ENCODE results near the gene THRB. TPM values are rescaled to one million over a fixed set of nuclear protein-coding genes. Genes with fewer than 3 reads are reported as not detected.

The THRB gene
- total RNA-seq, 6 experiments from 2014 or later = 14.5 to 29.5 (median 17.3) TPM

DNA sequence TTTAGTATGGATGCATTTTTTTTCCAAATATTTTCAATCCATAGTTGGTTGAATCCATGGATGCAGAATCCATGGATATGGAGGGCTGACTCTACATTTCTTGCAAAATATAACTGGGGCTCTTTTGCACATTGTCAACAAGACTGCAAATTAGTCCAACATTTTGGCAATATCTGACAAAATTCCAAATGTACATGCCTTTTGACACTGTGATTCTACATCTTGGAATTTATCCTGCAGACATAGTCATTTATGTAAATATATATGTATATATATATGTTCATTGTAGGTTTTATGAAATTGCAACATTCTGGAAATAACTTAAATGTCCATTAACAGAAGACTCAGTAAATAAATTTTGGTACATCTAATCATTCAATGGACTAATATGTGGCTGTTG lies 203.0 kb downstream of the THRB start:
- no peak overlapping the region for H3K27ac ChIP-seq
- no peak for TF ChIP-seq POLR2A (IDR thresholded peaks at IDR 0.05)
- TF ChIP-seq, protein P1, sequence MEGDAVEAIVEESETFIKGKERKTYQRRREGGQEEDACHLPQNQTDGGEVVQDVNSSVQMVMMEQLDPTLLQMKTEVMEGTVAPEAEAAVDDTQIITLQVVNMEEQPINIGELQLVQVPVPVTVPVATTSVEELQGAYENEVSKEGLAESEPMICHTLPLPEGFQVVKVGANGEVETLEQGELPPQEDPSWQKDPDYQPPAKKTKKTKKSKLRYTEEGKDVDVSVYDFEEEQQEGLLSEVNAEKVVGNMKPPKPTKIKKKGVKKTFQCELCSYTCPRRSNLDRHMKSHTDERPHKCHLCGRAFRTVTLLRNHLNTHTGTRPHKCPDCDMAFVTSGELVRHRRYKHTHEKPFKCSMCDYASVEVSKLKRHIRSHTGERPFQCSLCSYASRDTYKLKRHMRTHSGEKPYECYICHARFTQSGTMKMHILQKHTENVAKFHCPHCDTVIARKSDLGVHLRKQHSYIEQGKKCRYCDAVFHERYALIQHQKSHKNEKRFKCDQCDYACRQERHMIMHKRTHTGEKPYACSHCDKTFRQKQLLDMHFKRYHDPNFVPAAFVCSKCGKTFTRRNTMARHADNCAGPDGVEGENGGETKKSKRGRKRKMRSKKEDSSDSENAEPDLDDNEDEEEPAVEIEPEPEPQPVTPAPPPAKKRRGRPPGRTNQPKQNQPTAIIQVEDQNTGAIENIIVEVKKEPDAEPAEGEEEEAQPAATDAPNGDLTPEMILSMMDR (IDR thresholded peaks at IDR 0.05) = no peak
- H3K9me3 ChIP-seq = no peaks in the 10 kb centered on the region
- H3K4me1 ChIP-seq = peaks cover 0 to 17% (median 0%) of the 10 kb centered on the region in 4 donors
- no peaks in the 10 kb centered on the region for H3K36me3 ChIP-seq
- no peak for DNase-seq
- H3K4me3 ChIP-seq = no peak overlapping the region
- intact Hi-C loops (cut with DNase I) = no loop called here
- H3K27me3 ChIP-seq = no peaks in the 10 kb centered on the region
- ATAC-seq = no peak

DNA sequence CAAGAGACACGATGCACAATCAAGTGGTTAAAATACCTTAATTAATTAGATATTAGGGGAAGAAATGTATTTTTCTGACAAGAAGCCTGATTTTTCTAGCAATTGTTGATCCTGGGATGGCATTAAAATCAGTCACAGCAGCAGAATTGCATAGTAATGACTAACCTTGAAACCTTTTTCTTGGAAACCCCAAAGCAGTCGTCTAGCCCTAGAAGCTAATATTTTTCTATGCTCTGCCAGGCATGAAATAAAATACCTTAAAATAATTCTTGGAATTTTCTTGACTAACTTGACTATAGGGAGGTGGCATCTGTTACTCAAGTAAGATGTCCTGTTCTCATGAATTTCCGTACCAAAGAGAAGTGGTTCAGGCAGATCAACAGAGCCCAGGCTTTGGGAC lies 204.1 kb downstream of the THRB start:
- no peak for DNase-seq
- intact Hi-C loops (cut with DNase I) = no loop called here
- H3K4me1 ChIP-seq = peaks cover 0 to 17% (median 0%) of the 10 kb centered on the region in 4 donors
- H3K36me3 ChIP-seq = no peaks in the 10 kb centered on the region
- ATAC-seq = no peak
- H3K9me3 ChIP-seq = no peaks in the 10 kb centered on the region
- TF ChIP-seq, protein P1 (IDR thresholded peaks at IDR 0.05) = no peak
- no peak for TF ChIP-seq POLR2A (IDR thresholded peaks at IDR 0.05)
- H3K4me3 ChIP-seq = no peak overlapping the region
- no peaks in the 10 kb centered on the region for H3K27me3 ChIP-seq
- WGBS (ENCODE audit: insufficient coverage, low coverage, low lambda C conversion rate, missing lambda C conversion rate) = 84% methylated on average over 3 of the region's 3 CpGs
- H3K27ac ChIP-seq = no peak overlapping the region

GRCh38 chr3:24288496-24289236 lies 206.0 kb downstream of the THRB start:
- H3K27ac ChIP-seq = peak overlapping the region in 1 of 3 donors; percentile 0
- WGBS (ENCODE audit: insufficient coverage, low coverage, low lambda C conversion rate, missing lambda C conversion rate) = 39% methylated on average over 8 of the region's 8 CpGs
- H3K4me3 ChIP-seq = no peak overlapping the region
- H3K27me3 ChIP-seq = no peaks in the 10 kb centered on the region
- DNase-seq = peak in 1 of 3 donors; percentile 50
- no peak for TF ChIP-seq POLR2A (IDR thresholded peaks at IDR 0.05)
- TF ChIP-seq, protein P1 (IDR thresholded peaks at IDR 0.05) = no peak
- ATAC-seq = peak in 3 of 4 donors; percentile 43 to 80 (median 62)
- H3K36me3 ChIP-seq = no peaks in the 10 kb centered on the region
- no peaks in the 10 kb centered on the region for H3K9me3 ChIP-seq
- intact Hi-C loops (cut with DNase I) = no loop called here
- H3K4me1 ChIP-seq = peaks cover 0 to 17% (median 0%) of the 10 kb centered on the region in 4 donors

DNA sequence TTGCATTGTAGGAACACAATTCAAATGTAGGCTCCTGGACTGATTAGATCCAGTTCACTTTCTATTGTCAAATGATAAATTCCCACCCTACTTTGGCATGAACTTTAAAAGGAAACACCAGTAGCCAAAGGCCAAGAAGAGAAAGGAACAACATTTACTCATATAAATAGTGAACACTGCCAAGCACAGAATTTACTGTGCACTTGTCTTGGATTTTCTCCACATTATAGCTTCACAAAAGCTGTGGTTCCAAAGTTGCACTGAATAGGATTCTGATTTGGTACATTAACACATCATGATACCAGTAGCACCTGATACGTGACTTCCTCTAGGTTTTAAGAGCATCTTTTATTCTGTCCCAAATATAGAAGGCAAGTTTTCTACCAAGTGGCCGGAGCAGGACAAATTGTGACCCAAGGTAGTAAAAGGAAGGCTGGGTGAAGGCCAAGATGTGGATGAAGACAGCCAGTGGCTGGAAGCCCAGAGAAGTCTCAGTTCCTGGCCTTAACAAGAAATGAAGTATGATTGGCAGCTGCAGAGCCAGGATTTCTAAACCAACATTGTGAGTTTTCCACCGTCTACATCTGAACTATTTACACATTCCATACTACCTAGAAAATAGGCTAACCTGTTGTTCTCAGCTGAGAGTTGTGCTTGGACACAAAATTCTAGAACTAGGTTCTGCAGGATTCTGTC lies 206.7 kb downstream of the THRB start:
- DNase-seq = no peak
- 55% methylated on average over 3 of the region's 3 CpGs for WGBS (ENCODE audit: insufficient coverage, low coverage, low lambda C conversion rate, missing lambda C conversion rate)
- H3K9me3 ChIP-seq = no peaks in the 10 kb centered on the region
- no peaks in the 10 kb centered on the region for H3K36me3 ChIP-seq
- H3K27ac ChIP-seq = no peak overlapping the region
- H3K27me3 ChIP-seq = no peaks in the 10 kb centered on the region
- no peak overlapping the region for H3K4me3 ChIP-seq
- intact Hi-C loops (cut with DNase I) = no loop called here
- TF ChIP-seq, protein P1 (IDR thresholded peaks at IDR 0.05) = no peak
- TF ChIP-seq POLR2A (IDR thresholded peaks at IDR 0.05) = no peak
- peaks cover 0 to 17% (median 0%) of the 10 kb centered on the region in 4 donors for H3K4me1 ChIP-seq
- ATAC-seq = peak in 3 of 4 donors; percentile 14 to 50 (median 17)
